Hepatocyte (in vitro differentiated cells): Measurements from ENCODE around the gene EEPD1.

Experiments used
- EZH2phosphoT487 ChIP-seq: fragments of 200-600 bp; sonication (generic); IDR thresholded peaks from one replicate; pipeline ENCODE4 v1.6.1; 2018; ENCODE audit warnings: antibody characterized with exemption, mild to moderate bottlenecking, low read depth, moderate library complexity; ENCODE audit not compliant: unreplicated experiment, severe bottlenecking
- TF ChIP-seq, protein P1 (sequence below): fragments of 200-600 bp; sonication (generic); IDR thresholded peaks from 2 replicates; pipeline ENCODE4 v1.5.1; 2016; ENCODE audit warnings: antibody characterized with exemption, mild to moderate bottlenecking; ENCODE audit not compliant: poor library complexity

DNA sequence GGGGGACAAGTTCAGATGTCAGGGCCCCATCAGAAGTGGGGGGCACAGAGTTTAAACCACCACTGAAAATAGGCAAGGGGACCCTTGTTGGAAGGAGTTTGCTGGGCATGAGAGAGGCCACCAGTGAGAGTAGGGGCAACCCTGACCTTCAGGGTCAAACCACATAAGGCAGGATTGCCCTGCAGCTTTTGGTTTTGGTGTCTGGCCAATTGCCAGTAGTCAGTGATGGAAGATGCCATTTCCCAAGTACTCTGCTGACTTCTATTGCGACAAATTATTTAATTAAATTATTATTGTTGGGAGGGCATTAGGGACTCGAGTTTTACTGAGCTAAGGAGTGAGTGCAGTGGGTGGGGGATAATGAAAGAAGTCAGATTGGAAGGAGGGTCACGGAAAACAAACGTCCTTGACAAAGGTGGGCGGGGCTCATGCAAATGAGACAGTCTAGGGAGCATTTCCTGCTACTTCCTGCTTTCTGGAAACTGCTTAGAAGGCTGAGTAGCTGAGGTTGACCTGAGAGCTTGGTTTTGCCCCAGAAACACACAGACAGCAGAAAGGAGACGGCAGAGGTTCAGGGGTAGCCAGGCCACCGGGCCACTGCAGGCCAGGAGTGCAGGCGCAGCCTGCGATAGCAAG, 162.4 kb downstream of the EEPD1 start:
- TF ChIP-seq, protein P1, sequence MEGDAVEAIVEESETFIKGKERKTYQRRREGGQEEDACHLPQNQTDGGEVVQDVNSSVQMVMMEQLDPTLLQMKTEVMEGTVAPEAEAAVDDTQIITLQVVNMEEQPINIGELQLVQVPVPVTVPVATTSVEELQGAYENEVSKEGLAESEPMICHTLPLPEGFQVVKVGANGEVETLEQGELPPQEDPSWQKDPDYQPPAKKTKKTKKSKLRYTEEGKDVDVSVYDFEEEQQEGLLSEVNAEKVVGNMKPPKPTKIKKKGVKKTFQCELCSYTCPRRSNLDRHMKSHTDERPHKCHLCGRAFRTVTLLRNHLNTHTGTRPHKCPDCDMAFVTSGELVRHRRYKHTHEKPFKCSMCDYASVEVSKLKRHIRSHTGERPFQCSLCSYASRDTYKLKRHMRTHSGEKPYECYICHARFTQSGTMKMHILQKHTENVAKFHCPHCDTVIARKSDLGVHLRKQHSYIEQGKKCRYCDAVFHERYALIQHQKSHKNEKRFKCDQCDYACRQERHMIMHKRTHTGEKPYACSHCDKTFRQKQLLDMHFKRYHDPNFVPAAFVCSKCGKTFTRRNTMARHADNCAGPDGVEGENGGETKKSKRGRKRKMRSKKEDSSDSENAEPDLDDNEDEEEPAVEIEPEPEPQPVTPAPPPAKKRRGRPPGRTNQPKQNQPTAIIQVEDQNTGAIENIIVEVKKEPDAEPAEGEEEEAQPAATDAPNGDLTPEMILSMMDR = no peak
- TF ChIP-seq EZH2phosphoT487 = no peak
